Heart left ventricle (tissue), 16 donors: ENCODE data around the gene RAB1B. TPM values are rescaled to one million over a fixed set of nuclear protein-coding genes. Genes with fewer than 3 reads are reported as not detected.

Experiments
- ATAC-seq, 4 donors: fragments of 200-7000 bp; cut with Tn5 transposase; one replicate each; pipeline ENCODE4 v1.9.1; 2020 to 2022; ENCODE audit warnings: moderate library complexity in 4 of 4, mild to moderate bottlenecking in 3 of 4, moderate number of reproducible peaks in 1 of 4
- DNase-seq, 5 donors: peaks; one replicate each; pipeline ENCODE4 v3.0.0-alpha.2; 2020
- H3K27ac ChIP-seq, 12 donors: fragments of 200-600 bp; sonication (generic) in 4 of 12; one replicate each; pipeline versions ENCODE4 v1.5.0 to v1.8.0; 2016 to 2022; ENCODE audit warnings: mild to moderate bottlenecking in 2 of 12
- H3K27me3 ChIP-seq, 9 donors: fragments of 200-600 bp; sonication (generic) in 2 of 9; one replicate each; pipeline versions ENCODE4 v1.5.1 to v1.8.0; 2016 to 2022; ENCODE audit warnings: mild to moderate bottlenecking in 3 of 9
- H3K36me3 ChIP-seq, 9 donors: fragments of 200-600 bp; sonication (generic) in 2 of 9; one replicate each; pipeline versions ENCODE4 v1.5.0 to v1.8.0; 2018 to 2022; ENCODE audit warnings: mild to moderate bottlenecking in 2 of 9
- H3K4me1 ChIP-seq, 12 donors: fragments of 200-600 bp; sonication (generic) in 4 of 12; one replicate each; pipeline versions ENCODE4 v1.5.0 to v1.8.0; 2016 to 2022; ENCODE audit warnings: mild to moderate bottlenecking in 3 of 12
- H3K4me3 ChIP-seq, 12 donors: fragments of 200-600 bp; sonication (generic) in 4 of 12; one replicate each; pipeline versions ENCODE4 v1.5.0 to v1.8.0; 2017 to 2022; ENCODE audit warnings: mild to moderate bottlenecking in 9 of 12, moderate library complexity in 4 of 12
- H3K9me3 ChIP-seq, 12 donors: fragments of 200-600 bp; sonication (generic) in 4 of 12; one replicate each; pipeline versions ENCODE4 v1.5.0 to v1.8.0; 2016 to 2022; ENCODE audit warnings: mild to moderate bottlenecking in 1 of 12
- POLR2A ChIP-seq, 2 donors: fragments of 450-650 bp; IDR thresholded peaks; one replicate each; pipeline ENCODE4 v1.6.1; 2017; ENCODE audit warnings: antibody characterized with exemption in 2 of 2, mild to moderate bottlenecking in 2 of 2, moderate library complexity in 2 of 2
- WGBS, 4 donors: extraction: QIAGEN DNeasy Blood & Tissue Kit in 2 of 4; methylation state at CpG; one replicate each; pipeline versions ENCODE4 v1.1.5 to v1.1.7; 2013 to 2018; 5-methylcytosine and 5-hydroxymethylcytosine counted together
- intact Hi-C, 10 donors: fragments of 100-400 bp; cut with DNase I; formaldehyde crosslinking; loops; one replicate each; pipeline versions ENCODE4 v1.11.1 to v1.14.2; 2022
- polyA plus RNA-seq, 2 donors: library from polyadenylated mRNA; stranded (reverse); fragments of 200-250 nt; gene quantifications; one replicate each; pipeline ENCODE4 v1.2.3, GENCODE V29; 2013
- total RNA-seq, 9 donors: library from RNA; depleted of rRNA in 2 of 9; stranded (reverse); fragments of >200 nt in 2 of 9; fragmentation: NEBNext Ultra II Directional in 3 of 9; extraction: Animal tissue kit (Norgen Biotek cat#: 25700) in 3 of 9; gene quantifications; one replicate each; pipeline versions ENCODE4 v1.1.0 to v1.2.4, GENCODE V29; 2016 to 2023
- TF ChIP-seq, protein P1 (sequence below), 12 donors: fragments of 200-600 bp; sonication (generic) in 4 of 12; IDR thresholded peaks; one replicate each; pipeline versions ENCODE4 v1.5.0 to v1.8.0; 2018 to 2022; ENCODE audit warnings: antibody characterized with exemption in 12 of 12, mild to moderate bottlenecking in 5 of 12
- donor health status: ischemic (EF 13 %, LVEDD 7.1; RV severe dilation, severe dysfunction).
- donor health status: healthy with polysubstance abuse.
- donor health status: DM: no; HTN: yes; CAD: no.
- donor health status: DM: no; HTN: no; CAD: no.
- donor health status: ischemic (EF 25% LVEDD 6.9; RV normal size, moderate dysfunction).
- donor health status: ischemic (EF 25% LVEDD 5.7; RV mildly dilated, moderate dysfunction).
- donor health status: healthy.
- donor health status: DM: yes; HTN: yes; CAD: no.
- donor health status: ischemic (EF 35%, LVEDD 5.7; RV mildly dilated, moderate dysfunction).
- donor health status: nonischemic (EF 11% LVEDD 7.7; RV severe dilation, severe dysfunction).
- donor health status: DM: yes; HTN: yes; CAD: no.
- donor health status: PGD.
- donor health status: ischemic (EF 29% LVEDD 5.4; RV normal size, mild dysfunction).
- donor health status: nonischemic (EF 23%, LVEDD 6.1; RV moderate dilation, normal function).

RAB1B gene
- total and polyA plus RNA-seq, 11 donors: 111 to 178 (median 135) TPM

DNA sequence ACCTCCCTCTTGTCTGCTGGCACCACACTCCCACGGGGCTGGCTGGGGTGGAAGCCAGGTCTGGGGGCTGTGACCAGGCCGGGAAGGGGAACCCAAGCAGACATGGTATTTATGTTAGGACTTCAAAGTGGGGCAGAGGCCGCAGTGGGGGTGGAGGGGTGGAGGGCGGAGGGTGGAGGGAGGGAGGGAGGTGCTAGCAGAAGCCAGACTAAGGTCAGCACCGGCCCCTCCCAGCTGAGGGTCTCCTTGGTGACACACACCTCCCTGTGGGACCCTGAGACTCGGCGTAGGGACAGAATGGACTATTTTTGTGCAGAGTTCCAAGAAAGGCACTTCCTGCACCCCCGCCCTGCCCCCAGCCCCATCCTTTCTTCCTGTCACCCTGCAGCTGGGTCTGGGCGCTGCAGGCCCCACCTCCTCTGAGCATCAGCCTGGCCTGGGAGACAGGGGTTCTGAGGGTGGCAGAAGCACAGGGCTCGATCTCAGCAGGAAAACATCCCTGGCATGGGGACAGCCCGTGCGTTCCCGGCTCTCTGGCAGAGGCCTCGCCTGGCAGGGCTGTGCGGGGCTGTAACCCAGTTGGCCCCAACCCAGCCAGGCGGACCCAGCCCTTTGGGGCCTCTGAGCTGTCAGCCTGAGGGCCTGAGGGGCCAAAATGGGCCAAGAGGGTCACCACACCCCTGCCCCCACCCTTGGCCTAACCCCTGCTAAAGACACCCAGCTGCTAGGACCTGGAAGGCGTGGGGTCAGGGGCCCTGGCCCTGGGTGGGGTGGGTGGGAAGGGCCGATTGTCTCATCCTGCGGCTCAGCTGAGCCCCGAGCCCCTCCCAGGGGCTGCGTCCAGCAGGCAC lies 58.0 kb downstream of the RAB1B start:
- intact Hi-C loops: loop anchor here in 2 of 10 donors (1.0 to 5.0 kb wide), 2 partner anchors 14 to 61 kb away; no protein-coding TSS in a partner anchor
- DNase-seq (peak; percentile 76 to 87 (median 84)), ATAC-seq (peak; percentile 57 to 87 (median 73))
- Histone ChIP-seq H3K27me3 (no peaks in the 10 kb centered on the region), H3K4me3 (peak overlapping the region in 1 of 12 donors; percentile 3), H3K9me3 (no peaks in the 10 kb centered on the region), H3K27ac (peak overlapping the region; percentile 25 to 86 (median 76)), H3K36me3 (no peaks in the 10 kb centered on the region), H3K4me1 (peaks cover 4 to 47% (median 32%) of the 10 kb centered on the region in 12 donors)
- WGBS, 4 donors: 27 to 48% (median 34%) methylated on average over 12 to 21 of the region's 21 CpGs
- TF ChIP-seq, protein P1, sequence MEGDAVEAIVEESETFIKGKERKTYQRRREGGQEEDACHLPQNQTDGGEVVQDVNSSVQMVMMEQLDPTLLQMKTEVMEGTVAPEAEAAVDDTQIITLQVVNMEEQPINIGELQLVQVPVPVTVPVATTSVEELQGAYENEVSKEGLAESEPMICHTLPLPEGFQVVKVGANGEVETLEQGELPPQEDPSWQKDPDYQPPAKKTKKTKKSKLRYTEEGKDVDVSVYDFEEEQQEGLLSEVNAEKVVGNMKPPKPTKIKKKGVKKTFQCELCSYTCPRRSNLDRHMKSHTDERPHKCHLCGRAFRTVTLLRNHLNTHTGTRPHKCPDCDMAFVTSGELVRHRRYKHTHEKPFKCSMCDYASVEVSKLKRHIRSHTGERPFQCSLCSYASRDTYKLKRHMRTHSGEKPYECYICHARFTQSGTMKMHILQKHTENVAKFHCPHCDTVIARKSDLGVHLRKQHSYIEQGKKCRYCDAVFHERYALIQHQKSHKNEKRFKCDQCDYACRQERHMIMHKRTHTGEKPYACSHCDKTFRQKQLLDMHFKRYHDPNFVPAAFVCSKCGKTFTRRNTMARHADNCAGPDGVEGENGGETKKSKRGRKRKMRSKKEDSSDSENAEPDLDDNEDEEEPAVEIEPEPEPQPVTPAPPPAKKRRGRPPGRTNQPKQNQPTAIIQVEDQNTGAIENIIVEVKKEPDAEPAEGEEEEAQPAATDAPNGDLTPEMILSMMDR (IDR thresholded peaks at IDR 0.05): no peak
- TF ChIP-seq POLR2A (IDR thresholded peaks at IDR 0.05): no peak

Other genes with a start within 250 kb of the RAB1B start
- under 1 TPM in 2 of 9 donors, not detected in 7; 0.35 to 0.91 TPM for gene CATSPER1, start 242.2 kb upstream of the RAB1B start, total RNA-seq
- under 1 TPM in 1 of 2 donors, not detected in 1; 0.12 TPM for gene CATSPER1, start 242.2 kb upstream of the RAB1B start, polyA plus RNA-seq
- 1 to 10 TPM in 8 of 9 donors, under 1 TPM in 1; 0.96 to 4.9 (median 2.4) TPM for gene GAL3ST3, start 219.5 kb upstream of the RAB1B start, total RNA-seq
- 1 to 10 TPM in 1 of 2 donors, under 1 TPM in 1; 0.08 to 1.1 TPM for gene GAL3ST3, start 219.5 kb upstream of the RAB1B start, polyA plus RNA-seq
- gene SF3B2, start 216.3 kb upstream of the RAB1B start, total RNA-seq: 10 to 100 TPM; 69.8 to 92.9 (median 79.6) TPM
- 100 to 1,000 TPM in 1 of 2 donors, 10 to 100 TPM in 1; 43.5 to 106 TPM for gene SF3B2, start 216.3 kb upstream of the RAB1B start, polyA plus RNA-seq
- 100 to 1,000 TPM in 3 of 9 donors, 10 to 100 TPM in 6; 39.2 to 151 (median 90.4) TPM for gene PACS1, start 198.4 kb upstream of the RAB1B start, total RNA-seq
- gene PACS1, start 198.4 kb upstream of the RAB1B start, polyA plus RNA-seq: 10 to 100 TPM; 30.6 to 40.2 TPM
- gene KLC2, start 10.9 kb upstream of the RAB1B start, total RNA-seq: 10 to 100 TPM; 24.7 to 78.5 (median 34.0) TPM
- 10 to 100 TPM; 49.9 to 65.8 TPM for gene KLC2, start 10.9 kb upstream of the RAB1B start, polyA plus RNA-seq
- gene CNIH2, start 9.5 kb downstream of the RAB1B start, total RNA-seq: under 1 TPM in 2 of 9 donors, not detected in 7; 0.25 to 0.40 TPM
- gene CNIH2, start 9.5 kb downstream of the RAB1B start, polyA plus RNA-seq: under 1 TPM in 1 of 2 donors, not detected in 1; 0.08 TPM
- 10 to 100 TPM; 41.6 to 93.0 (median 65.3) TPM for gene YIF1A, start 20.5 kb downstream of the RAB1B start, total RNA-seq
- gene YIF1A, start 20.5 kb downstream of the RAB1B start, polyA plus RNA-seq: 100 to 1,000 TPM in 1 of 2 donors, 10 to 100 TPM in 1; 49.9 to 136 TPM
- 1 to 10 TPM in 1 of 9 donors, under 1 TPM in 3, not detected in 5; 0.09 to 7.9 (median 0.18) TPM for gene TMEM151A, start 23.3 kb downstream of the RAB1B start, total RNA-seq
- gene TMEM151A, start 23.3 kb downstream of the RAB1B start, polyA plus RNA-seq: under 1 TPM; 0.08 TPM
- 10 to 100 TPM in 5 of 9 donors, 1 to 10 TPM in 4; 6.5 to 33.1 (median 11.8) TPM for gene CD248, start 48.4 kb downstream of the RAB1B start, total RNA-seq
- 10 to 100 TPM in 1 of 2 donors, 1 to 10 TPM in 1; 6.0 to 19.9 TPM for gene CD248, start 48.4 kb downstream of the RAB1B start, polyA plus RNA-seq
- 1 to 10 TPM in 8 of 9 donors, under 1 TPM in 1; 0.99 to 5.2 (median 1.5) TPM for gene RIN1, start 67.8 kb downstream of the RAB1B start, total RNA-seq
- 1 to 10 TPM; 1.3 to 2.9 TPM for gene RIN1, start 67.8 kb downstream of the RAB1B start, polyA plus RNA-seq
- 10 to 100 TPM in 8 of 9 donors, 1 to 10 TPM in 1; 9.7 to 39.2 (median 16.5) TPM for gene BRMS1, start 76.5 kb downstream of the RAB1B start, total RNA-seq
- gene BRMS1, start 76.5 kb downstream of the RAB1B start, polyA plus RNA-seq: 10 to 100 TPM; 24.7 to 77.4 TPM
- 100 to 1,000 TPM in 1 of 9 donors, 10 to 100 TPM in 8; 37.3 to 109 (median 52.3) TPM for gene B4GAT1, start 79.0 kb downstream of the RAB1B start, total RNA-seq
- 10 to 100 TPM; 37.2 to 54.0 TPM for gene B4GAT1, start 79.0 kb downstream of the RAB1B start, polyA plus RNA-seq
- 10 to 100 TPM in 6 of 9 donors, 1 to 10 TPM in 3; 6.8 to 30.9 (median 13.1) TPM for gene SLC29A2, start 103.1 kb downstream of the RAB1B start, total RNA-seq
- gene SLC29A2, start 103.1 kb downstream of the RAB1B start, polyA plus RNA-seq: 10 to 100 TPM; 18.2 to 29.7 TPM
- under 1 TPM in 1 of 9 donors, not detected in 8; 0.75 TPM for gene NPAS4, start 152.4 kb downstream of the RAB1B start, total RNA-seq
- under 1 TPM in 1 of 2 donors, not detected in 1; 0.04 TPM for gene NPAS4, start 152.4 kb downstream of the RAB1B start, polyA plus RNA-seq
- 10 to 100 TPM; 38.9 to 56.9 (median 47.4) TPM for gene MRPL11, start 170.2 kb downstream of the RAB1B start, total RNA-seq
- gene MRPL11, start 170.2 kb downstream of the RAB1B start, polyA plus RNA-seq: 10 to 100 TPM; 48.9 to 62.8 TPM
- gene PELI3, start 198.3 kb downstream of the RAB1B start, total RNA-seq: 10 to 100 TPM in 3 of 9 donors, 1 to 10 TPM in 6; 7.2 to 26.2 (median 8.0) TPM
- 1 to 10 TPM; 5.8 to 9.2 TPM for gene PELI3, start 198.3 kb downstream of the RAB1B start, polyA plus RNA-seq
- gene DPP3, start 211.8 kb downstream of the RAB1B start, total RNA-seq: 10 to 100 TPM in 6 of 9 donors, 1 to 10 TPM in 3; 6.2 to 43.1 (median 14.9) TPM
- gene DPP3, start 211.8 kb downstream of the RAB1B start, polyA plus RNA-seq: 10 to 100 TPM in 1 of 2 donors, 1 to 10 TPM in 1; 6.4 to 35.5 TPM
- gene BBS1, start 242.0 kb downstream of the RAB1B start, total RNA-seq: 10 to 100 TPM; 15.8 to 51.8 (median 18.7) TPM
- 10 to 100 TPM; 11.0 to 11.9 TPM for gene BBS1, start 242.0 kb downstream of the RAB1B start, polyA plus RNA-seq